Measurements from ENCODE around the gene A3GALT2. TPM values are rescaled to one million over a fixed set of nuclear protein-coding genes. Genes with fewer than 3 reads are reported as not detected.

The A3GALT2 gene
- total and polyA plus RNA-seq, 2 donors (not counting 1 experiment from before 2014, with no cell fraction given), result not detected

GRCh38 chr1:33300673-33301072 lies 20.2 kb downstream of the A3GALT2 start:
- no peak overlapping the region for H2AFZ ChIP-seq (ENCODE audit: insufficient read depth, low read depth, low read length, poor library complexity, severe bottlenecking)
- H3K4me1 ChIP-seq (ENCODE audit: control insufficient read depth in 2 of 2, insufficient read depth in 2 of 2, low read length in 2 of 2), result no peaks in the 10 kb centered on the region
- CTCF ChIA-PET, result interaction anchor here (0.7 kb wide), 2 partner anchors 177 to 443 kb away, joined by 3 read pairs; no protein-coding TSS in a partner anchor
- H3K79me2 ChIP-seq (ENCODE audit: control insufficient read depth, insufficient read depth, low read length), result no peaks in the 10 kb centered on the region
- peaks cover 1% of the 10 kb centered on the region for H3K27me3 Mint-ChIP-seq
- H3K27ac Mint-ChIP-seq, result no peak overlapping the region
- H3K36me3 ChIP-seq (replicated peaks in 1 of 2; ENCODE audit: control extremely low read depth in 1 of 2, control insufficient read depth in 1 of 2, extremely low read depth in 1 of 2, insufficient read depth in 2 of 2, low read length in 1 of 2), result peaks cover 0 to 25% of the 10 kb centered on the region in 2 experiments
- intact Hi-C loops (cut with micrococcal nuclease), result no loop called here
- no peaks in the 10 kb centered on the region for H3K9me3 Mint-ChIP-seq (ENCODE audit: insufficient read depth)
- TF ChIP-seq CTCF (IDR thresholded peaks at IDR 0.05) (no peak), EZH2 (IDR thresholded peaks at IDR 0.05; ENCODE audit: borderline replicate concordance, insufficient read depth, low read depth, low read length, poor library complexity, severe bottlenecking) (no peak)
- WGBS (ENCODE audit: insufficient coverage), result no CpG with 5 or more reads among the region's 5 CpGs
- no peak overlapping the region for H3K4me3 ChIP-seq (ENCODE audit: control extremely low read depth in 1 of 5, extremely low read depth in 1 of 5, insufficient read depth in 1 of 5, low read depth in 2 of 5, low read length in 4 of 5)
- no peaks in the 10 kb centered on the region for H3K4me1 Mint-ChIP-seq
- H3K27ac ChIP-seq (ENCODE audit: low read length in 2 of 2), result no peak overlapping the region
- ATAC-seq (ENCODE audit: low read depth) (no peak), DNase-seq (no peak)
- POLR2A ChIA-PET, result no interaction called here
- no peaks in the 10 kb centered on the region for H4K20me1 ChIP-seq (ENCODE audit: control insufficient read depth, insufficient read depth, low read length, poor library complexity, severe bottlenecking)
- no peak overlapping the region for H3K4me2 ChIP-seq (replicated peaks; ENCODE audit: low read depth, low read length, poor library complexity, severe bottlenecking)
- no peak overlapping the region for H3K4me3 Mint-ChIP-seq
- no peaks in the 10 kb centered on the region for H3K27me3 ChIP-seq (replicated peaks in 1 of 4; ENCODE audit: control extremely low read depth in 1 of 4, control insufficient read depth in 3 of 4, insufficient read depth in 4 of 4, low read length in 3 of 4)
- no peak overlapping the region for H3K9ac ChIP-seq (ENCODE audit: low read length)
- H3K9me3 ChIP-seq (ENCODE audit: control extremely low read depth in 1 of 3, control insufficient read depth in 2 of 3, insufficient read depth in 1 of 3, low read length in 2 of 3), result no peaks in the 10 kb centered on the region

- Histone ChIP-seq H3K27me3 (replicated peaks in 1 of 4; ENCODE audit: control extremely low read depth in 1 of 4, control insufficient read depth in 3 of 4, insufficient read depth in 4 of 4, low read length in 3 of 4) (no peaks in the 10 kb centered on the region), H3K36me3 (replicated peaks in 1 of 2; ENCODE audit: control extremely low read depth in 1 of 2, control insufficient read depth in 1 of 2, extremely low read depth in 1 of 2, insufficient read depth in 2 of 2, low read length in 1 of 2) (peaks cover 0 to 33% of the 10 kb centered on the region in 2 experiments), H3K79me2 (ENCODE audit: control insufficient read depth, insufficient read depth, low read length) (no peaks in the 10 kb centered on the region), H3K27ac (ENCODE audit: low read length in 2 of 2) (no peak overlapping the region), H3K4me1 (ENCODE audit: control insufficient read depth in 2 of 2, insufficient read depth in 2 of 2, low read length in 2 of 2) (no peaks in the 10 kb centered on the region), H3K9ac (ENCODE audit: low read length) (no peak overlapping the region), H3K4me2 (replicated peaks; ENCODE audit: low read depth, low read length, poor library complexity, severe bottlenecking) (no peak overlapping the region), H2AFZ (ENCODE audit: insufficient read depth, low read depth, low read length, poor library complexity, severe bottlenecking) (no peak overlapping the region), H3K4me3 (ENCODE audit: control extremely low read depth in 1 of 5, extremely low read depth in 1 of 5, insufficient read depth in 1 of 5, low read depth in 2 of 5, low read length in 4 of 5) (no peak overlapping the region), H4K20me1 (ENCODE audit: control insufficient read depth, insufficient read depth, low read length, poor library complexity, severe bottlenecking) (peaks cover under 1% of the 10 kb centered on the region), H3K9me3 (ENCODE audit: control extremely low read depth in 1 of 3, control insufficient read depth in 2 of 3, insufficient read depth in 1 of 3, low read length in 2 of 3) (no peaks in the 10 kb centered on the region)
- 93% methylated on average over 10 of the region's 15 CpGs for WGBS (ENCODE audit: insufficient coverage)
- ChIA-PET POLR2A (interaction anchor here (0.7 kb wide), 1 partner anchor 167 kb away, joined by 3 read pairs; no protein-coding TSS in a partner anchor), CTCF (interaction anchor here (1.1 to 8.3 kb wide), 4 partner anchors 17 to 170 kb away, joined by 3 to 210 read pairs (median 76); partner anchors contain the start of gene ZSCAN20)
- H3K9me3 Mint-ChIP-seq (ENCODE audit: insufficient read depth), result no peaks in the 10 kb centered on the region
- intact Hi-C loops (cut with micrococcal nuclease), result loop anchor here (5.0 kb wide), 2 partner anchors 53 to 313 kb away; no protein-coding TSS in a partner anchor
- H3K4me3 Mint-ChIP-seq, result no peak overlapping the region
- no peaks in the 10 kb centered on the region for H3K27me3 Mint-ChIP-seq
- no peak overlapping the region for H3K27ac Mint-ChIP-seq
- ATAC-seq (ENCODE audit: low read depth) (no peak), DNase-seq (no peak)
- no peak for TF ChIP-seq CTCF (IDR thresholded peaks at IDR 0.05)
- no peak for TF ChIP-seq EZH2 (IDR thresholded peaks at IDR 0.05; ENCODE audit: borderline replicate concordance, insufficient read depth, low read depth, low read length, poor library complexity, severe bottlenecking)
- H3K4me1 Mint-ChIP-seq, result no peaks in the 10 kb centered on the region
These were observed 21.3 kb downstream of the A3GALT2 start for GRCh38 chr1:33299461-33300155.
